Small intestine (tissue), 7 donors: Measurements from ENCODE around the gene ZNF512B. TPM values are rescaled to one million over a fixed set of nuclear protein-coding genes. Genes with fewer than 3 reads are reported as not detected.
"Not testable (repeated sequence)": the region's sequence is repeated elsewhere in the genome, so short reads cannot be mapped to it uniquely, and the experiment has no call there.

Source experiments
- DNase-seq, 2 donors: peaks; one replicate each; pipeline versions ENCODE4 v3.0.0 to v3.0.0-alpha.2; 2013
- FAIRE-seq: peaks from 2 replicates; lab custom pipeline; 2012; peaks lifted over from hg19 to GRCh38; lab: Jason Lieb, UNC
- H3K27ac ChIP-seq, 3 donors: one replicate each; pipeline ENCODE4 v1.5.1; 2013; ENCODE audit warnings: low read length in 2 of 3, mild to moderate bottlenecking in 2 of 3, control low read depth in 1 of 3, inconsistent platforms in 1 of 3, low read depth in 1 of 3, moderate library complexity in 1 of 3
- H3K27me3 ChIP-seq, 3 donors: one replicate each; pipeline ENCODE4 v1.6.1; 2013; ENCODE audit warnings: low read length in 3 of 3, inconsistent platforms in 1 of 3; ENCODE audit not compliant: control insufficient read depth in 3 of 3, insufficient read depth in 3 of 3
- H3K36me3 ChIP-seq, 3 donors: one replicate each; pipeline ENCODE4 v1.6.1; 2013; ENCODE audit warnings: low read length in 3 of 3, inconsistent platforms in 1 of 3, low read depth in 1 of 3, mild to moderate bottlenecking in 1 of 3, moderate library complexity in 1 of 3; ENCODE audit not compliant: control insufficient read depth in 3 of 3, insufficient read depth in 2 of 3
- H3K4me1 ChIP-seq, 3 donors: one replicate each; pipeline ENCODE4 v1.6.1; 2013; ENCODE audit warnings: low read length in 2 of 3, inconsistent platforms in 1 of 3, low read depth in 1 of 3, mild to moderate bottlenecking in 1 of 3, moderate library complexity in 1 of 3; ENCODE audit not compliant: control insufficient read depth in 3 of 3, insufficient read depth in 2 of 3
- H3K4me3 ChIP-seq, 3 donors: one replicate each; pipeline ENCODE4 v1.5.1; 2013; ENCODE audit warnings: low read length in 3 of 3, control low read depth in 1 of 3, inconsistent platforms in 1 of 3, low read depth in 1 of 3, mild to moderate bottlenecking in 1 of 3, moderate library complexity in 1 of 3
- H3K9me3 ChIP-seq, 2 donors: one replicate each; pipeline ENCODE4 v1.6.1; 2013; ENCODE audit warnings: low read depth in 1 of 2, low read length in 1 of 2; ENCODE audit not compliant: control insufficient read depth in 2 of 2, insufficient read depth in 1 of 2
- WGBS, 3 donors: extraction: QIAGEN DNeasy Blood & Tissue Kit; methylation state at CpG; one replicate each; pipeline ENCODE4 v1.1.7; 2013; 5-methylcytosine and 5-hydroxymethylcytosine counted together
- polyA plus RNA-seq, 4 donors: library from polyadenylated mRNA; stranded (reverse) in 3 of 4; unstranded in 1 of 4; fragments of 200-250 nt in 3 of 4; fragments of 120-200 nt in 1 of 4; gene quantifications; one replicate each; pipeline versions ENCODE4 v1.2.1 to v1.2.3, GENCODE V29; 2013
- donor health status: healthy with polysubstance abuse.
- donor health status: control.
- donor health status: control.
- donor health status: Bipolar disorder and iron deficiency.
- donor health status: healthy.

ZNF512B gene
- polyA plus RNA-seq, 4 donors, result 2.5 to 5.0 (median 3.6) TPM

GRCh38 chr20:63973636-63974401, 4.1 kb upstream of the ZNF512B start:
- no peak for FAIRE-seq
- DNase-seq, result peak; percentile 76 to 92
- 10 to 20% (median 13%) methylated on average over 25 to 37 of the region's 37 CpGs for WGBS, 3 donors
- Histone ChIP-seq H3K36me3 (peaks cover 0 to 16% (median 0%) of the 10 kb centered on the region in 3 donors), H3K4me1 (peaks cover 0 to 13% (median 3%) of the 10 kb centered on the region in 3 donors), H3K27ac (no peak overlapping the region), H3K27me3 (peaks cover 0 to 7% (median 0%) of the 10 kb centered on the region in 3 donors), H3K9me3 (no peaks in the 10 kb centered on the region), H3K4me3 (no peak overlapping the region)

- Histone ChIP-seq H3K27ac (no peak overlapping the region), H3K4me1 (peaks cover 0 to 12% (median 6%) of the 10 kb centered on the region in 3 donors), H3K27me3 (peaks cover 0 to 7% (median 0%) of the 10 kb centered on the region in 3 donors), H3K4me3 (no peak overlapping the region), H3K9me3 (peaks cover 0 to 5% of the 10 kb centered on the region in 2 donors), H3K36me3 (peaks cover 0 to 17% (median 0%) of the 10 kb centered on the region in 3 donors)
- 87 to 97% (median 92%) methylated on average over 3 of the region's 3 CpGs for WGBS, 3 donors
- FAIRE-seq (no peak), DNase-seq (no peak)
Observed at GRCh38 chr20:63973160-63973479, 3.4 kb upstream of the ZNF512B start.

DNA sequence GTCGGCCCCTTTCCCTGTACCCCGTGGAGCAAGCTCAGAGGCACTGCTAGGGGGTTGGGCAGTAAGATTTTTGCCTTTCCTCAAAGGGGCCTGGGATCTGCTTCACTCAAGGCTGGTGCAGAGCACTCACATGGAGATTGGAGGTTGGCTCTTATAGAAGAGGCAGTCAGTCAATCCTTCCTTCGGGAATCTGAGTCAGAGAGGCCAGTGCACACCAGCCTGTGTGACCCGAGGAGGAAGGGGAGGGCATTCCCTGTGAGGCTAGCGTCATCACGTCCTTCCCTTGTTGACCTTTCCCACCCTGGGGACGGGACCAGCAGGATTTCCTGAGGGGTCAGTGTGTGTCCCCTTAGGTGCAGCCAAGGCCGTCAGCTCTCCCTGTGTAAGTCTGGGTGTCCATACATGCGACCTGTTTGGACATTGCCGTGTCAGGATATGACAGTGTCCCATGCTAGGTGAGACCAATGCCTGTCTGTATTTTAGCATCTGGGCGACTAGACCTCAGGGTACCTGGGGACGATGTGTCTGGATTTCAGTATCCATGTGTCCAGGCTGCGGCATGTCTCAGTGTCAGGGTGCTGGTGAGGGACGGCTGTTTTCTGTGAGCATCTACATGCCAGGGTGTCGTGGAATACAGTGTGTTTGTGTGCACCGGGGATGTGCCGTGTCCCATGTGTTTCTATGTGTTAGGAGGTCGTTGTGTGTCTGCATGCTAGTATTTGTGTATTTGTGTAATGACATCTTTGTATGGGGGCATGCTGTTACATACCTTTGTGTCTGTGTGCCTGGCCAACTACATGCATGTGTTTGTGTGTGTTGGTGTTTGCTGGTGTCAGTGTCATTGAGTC, 2.8 kb upstream of the ZNF512B start:
- DNase-seq (no peak), FAIRE-seq (no peak)
- H3K27me3 ChIP-seq, result peaks cover 0 to 7% (median 0%) of the 10 kb centered on the region in 3 donors
- peaks cover 0 to 11% of the 10 kb centered on the region in 2 donors for H3K9me3 ChIP-seq
- peaks cover 0 to 23% (median 0%) of the 10 kb centered on the region in 3 donors for H3K36me3 ChIP-seq
- H3K4me3 ChIP-seq, result no peak overlapping the region
- 72 to 80% (median 75%) methylated on average over 18 of the region's 18 CpGs for WGBS, 3 donors
- H3K4me1 ChIP-seq, result peaks cover 0 to 12% (median 6%) of the 10 kb centered on the region in 3 donors
- no peak overlapping the region for H3K27ac ChIP-seq

DNA sequence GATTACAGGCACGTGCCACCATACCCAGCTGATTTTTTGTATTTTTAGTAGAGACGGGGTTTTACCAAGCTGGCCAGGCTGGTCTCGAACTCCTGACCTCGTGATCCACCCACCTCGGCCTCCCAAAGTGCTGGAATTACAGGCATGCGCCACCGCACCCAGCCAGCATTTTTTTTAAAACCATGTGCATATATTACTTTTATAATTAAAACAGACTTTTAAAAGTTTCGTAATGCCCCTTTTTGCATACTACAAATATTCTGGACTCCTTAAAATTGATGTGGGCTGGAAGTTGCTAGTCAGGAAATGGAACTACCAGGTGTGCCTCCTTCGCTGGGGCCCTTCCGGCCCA, 2.2 kb upstream of the ZNF512B start:
- Histone ChIP-seq H3K4me1 (peaks cover 0 to 12% (median 6%) of the 10 kb centered on the region in 3 donors), H3K36me3 (peaks cover 0 to 28% (median 0%) of the 10 kb centered on the region in 3 donors), H3K9me3 (peaks cover 0 to 17% of the 10 kb centered on the region in 2 donors)
- not testable (repeated sequence) for DNase-seq, H3K27ac ChIP-seq, H3K27me3 ChIP-seq, H3K4me3 ChIP-seq, FAIRE-seq
- 83 to 87% (median 84%) methylated on average over 10 of the region's 10 CpGs for WGBS, 3 donors

- Histone ChIP-seq H3K27ac (no peak overlapping the region), H3K4me1 (peaks cover 0 to 12% (median 6%) of the 10 kb centered on the region in 3 donors), H3K4me3 (no peak overlapping the region), H3K27me3 (peaks cover 0 to 7% (median 0%) of the 10 kb centered on the region in 3 donors), H3K9me3 (peaks cover 0 to 27% of the 10 kb centered on the region in 2 donors), H3K36me3 (peaks cover 0 to 36% (median 0%) of the 10 kb centered on the region in 3 donors)
- WGBS, 3 donors, result 80 to 91% (median 83%) methylated on average over 5 of the region's 5 CpGs
- DNase-seq, result no peak
- FAIRE-seq, result no peak
Observed at GRCh38 chr20:63970714-63971431, 1.1 kb upstream of the ZNF512B start.

- FAIRE-seq (no peak), DNase-seq (peak; percentile 28 to 47)
- H3K9me3 ChIP-seq, result peaks cover 0 to 33% of the 10 kb centered on the region in 2 donors
- H3K36me3 ChIP-seq, result peaks cover 0 to 29% (median 0%) of the 10 kb centered on the region in 3 donors
- H3K4me3 ChIP-seq, result peak overlapping the region; percentile 49 to 80 (median 51)
- WGBS, 3 donors, result 1 to 3% (median 3%) methylated on average over 30 to 69 of the region's 70 CpGs
- H3K27me3 ChIP-seq, result peaks cover 0 to 7% (median 0%) of the 10 kb centered on the region in 3 donors
- peak overlapping the region in 1 of 3 donors; percentile 51 for H3K27ac ChIP-seq
- H3K4me1 ChIP-seq, result peaks cover 0 to 12% (median 6%) of the 10 kb centered on the region in 3 donors
Observed at GRCh38 chr20:63968928-63969760, 586 bp downstream of the ZNF512B start.

DNA sequence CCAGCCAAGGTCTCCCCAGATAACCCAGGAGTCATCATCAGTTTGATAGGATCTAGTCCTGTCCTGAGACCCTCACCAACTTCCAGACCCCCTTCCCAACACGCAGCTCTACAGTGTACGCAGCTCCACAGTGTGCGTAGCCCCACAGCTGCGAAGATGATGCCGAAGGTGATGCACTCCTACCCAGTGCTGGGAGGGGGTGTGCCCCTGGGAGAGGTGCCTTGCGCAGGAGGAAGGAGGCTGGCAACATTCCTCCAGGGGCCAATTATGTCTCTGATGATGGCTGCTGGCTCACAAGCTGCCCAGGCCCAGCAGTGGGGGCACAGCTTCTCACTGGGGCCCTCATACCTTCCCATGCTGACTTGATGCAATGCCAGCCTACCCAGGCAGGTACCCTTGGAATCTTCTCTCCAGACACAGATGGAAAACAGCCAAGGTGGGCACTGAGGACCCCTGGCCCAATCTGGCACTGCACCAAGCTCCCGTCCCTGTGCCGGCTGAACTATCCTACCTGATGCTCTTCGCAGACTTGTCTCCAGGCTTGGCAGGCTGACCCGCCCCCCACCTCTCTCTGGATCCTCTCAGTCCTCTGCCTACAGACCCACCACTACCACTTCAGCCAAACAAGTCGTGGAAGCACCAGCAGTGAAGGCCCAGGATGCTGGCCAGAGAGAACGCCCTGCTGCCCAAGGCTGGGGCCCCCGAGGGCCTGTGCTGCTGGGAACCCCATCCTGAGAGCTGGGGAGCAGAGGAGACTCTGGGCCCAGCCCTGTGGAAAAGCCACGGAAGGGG, 1.4 kb downstream of the ZNF512B start:
- DNase-seq (no peak), FAIRE-seq (no peak)
- 78 to 87% (median 84%) methylated on average over 14 of the region's 14 CpGs for WGBS, 3 donors
- H3K4me1 ChIP-seq, result peaks cover 0 to 12% (median 6%) of the 10 kb centered on the region in 3 donors
- peaks cover 0 to 7% (median 0%) of the 10 kb centered on the region in 3 donors for H3K27me3 ChIP-seq
- peak overlapping the region in 1 of 3 donors; percentile 49 for H3K4me3 ChIP-seq
- H3K9me3 ChIP-seq, result peaks cover 0 to 41% of the 10 kb centered on the region in 2 donors
- peaks cover 0 to 37% (median 0%) of the 10 kb centered on the region in 3 donors for H3K36me3 ChIP-seq
- H3K27ac ChIP-seq, result no peak overlapping the region
